ENCODE results near the gene ANKRD17. TPM values are rescaled to one million over a fixed set of nuclear protein-coding genes. Genes with fewer than 3 reads are reported as not detected.
"Not testable (repeated sequence)": the region's sequence is repeated elsewhere in the genome, so short reads cannot be mapped to it uniquely, and the experiment has no call there.

The ANKRD17 gene
- total RNA-seq, result 84.8 TPM

GRCh38 chr4:73258686-73259570, at the start of gene ANKRD17:
ANKRD17 (minus strand) TSS chr4:73258798; CDS start chr4:73258668, 130 bp downstream.
- intact Hi-C loops (cut with DNase I), result no loop called here
- ATAC-seq (peak; percentile 96), DNase-seq (ENCODE audit: low spot score) (peak; percentile 95)

- DNase-seq (ENCODE audit: low spot score) (no peak), ATAC-seq (no peak)
- intact Hi-C loops (cut with DNase I), result no loop called here
These were observed 49.7 kb upstream of the ANKRD17 start for GRCh38 chr4:73308286-73308685.

- ATAC-seq, result no peak
- intact Hi-C loops (cut with DNase I), result no loop called here
- DNase-seq (ENCODE audit: low spot score), result no peak
These were observed 45.1 kb upstream of the ANKRD17 start for GRCh38 chr4:73303711-73304110.

- DNase-seq (ENCODE audit: low spot score), result no peak
- intact Hi-C loops (cut with DNase I), result no loop called here
- no peak for ATAC-seq
These were observed 41.1 kb upstream of the ANKRD17 start for GRCh38 chr4:73299548-73300280.

GRCh38 chr4:73292661-73293060, 34.1 kb upstream of the ANKRD17 start:
- intact Hi-C loops (cut with DNase I), result not testable (repeated sequence)

GRCh38 chr4:73281982-73282381, 23.4 kb upstream of the ANKRD17 start:
- DNase-seq (ENCODE audit: low spot score) (no peak), ATAC-seq (no peak)
- intact Hi-C loops (cut with DNase I), result no loop called here

More at GRCh38 chr4:73292661-73293060, 34.1 kb upstream of the ANKRD17 start:
- ATAC-seq; DNase-seq (ENCODE audit: low spot score): not testable (repeated sequence)

GRCh38 chr4:73281396-73281795, 22.8 kb upstream of the ANKRD17 start:
- DNase-seq (ENCODE audit: low spot score) (no peak), ATAC-seq (no peak)
- intact Hi-C loops (cut with DNase I), result no loop called here

- intact Hi-C loops (cut with DNase I), result no loop called here
- no peak for ATAC-seq
- no peak for DNase-seq (ENCODE audit: low spot score)
These were observed 18.6 kb upstream of the ANKRD17 start for GRCh38 chr4:73277201-73277600.

- no peak for DNase-seq (ENCODE audit: low spot score)
- no peak for ATAC-seq
- intact Hi-C loops (cut with DNase I), result no loop called here
These were observed 16.7 kb upstream of the ANKRD17 start for GRCh38 chr4:73275318-73275654.

GRCh38 chr4:73272816-73273215, 14.2 kb upstream of the ANKRD17 start:
- intact Hi-C loops (cut with DNase I), result no loop called here
- DNase-seq (ENCODE audit: low spot score), result no peak
- ATAC-seq, result no peak

GRCh38 chr4:73267050-73267449, 8.5 kb upstream of the ANKRD17 start:
- DNase-seq (ENCODE audit: low spot score) (no peak), ATAC-seq (no peak)
- intact Hi-C loops (cut with DNase I), result no loop called here

- intact Hi-C loops (cut with DNase I), result no loop called here
- ATAC-seq, result peak; percentile 2
- no peak for DNase-seq (ENCODE audit: low spot score)
These were observed 1.0 kb upstream of the ANKRD17 start for GRCh38 chr4:73259571-73260090.

GRCh38 chr4:73258436-73258685, 237 bp downstream of the ANKRD17 start:
- DNase-seq (ENCODE audit: low spot score) (no peak), ATAC-seq (no peak)
- intact Hi-C loops (cut with DNase I), result no loop called here

- ATAC-seq, result peak; percentile 7
- intact Hi-C loops (cut with DNase I), result no loop called here
- no peak for DNase-seq (ENCODE audit: low spot score)
These were observed 755 bp downstream of the ANKRD17 start for GRCh38 chr4:73257651-73258435.

GRCh38 chr4:73257234-73257633, 1.4 kb downstream of the ANKRD17 start:
- ATAC-seq (peak; percentile 71), DNase-seq (ENCODE audit: low spot score) (peak; percentile 84)
- intact Hi-C loops (cut with DNase I), result no loop called here

- DNase-seq (ENCODE audit: low spot score); ATAC-seq; intact Hi-C loops (cut with DNase I): not testable (repeated sequence)
These were observed 2.8 kb downstream of the ANKRD17 start for GRCh38 chr4:73255847-73256246.

GRCh38 chr4:73252001-73252400, 6.6 kb downstream of the ANKRD17 start:
- intact Hi-C loops (cut with DNase I), result no loop called here
- ATAC-seq (no peak), DNase-seq (ENCODE audit: low spot score) (no peak)

GRCh38 chr4:73251384-73251783, 7.2 kb downstream of the ANKRD17 start:
- intact Hi-C loops (cut with DNase I), result no loop called here
- no peak for DNase-seq (ENCODE audit: low spot score)

GRCh38 chr4:73250642-73251041, 8.0 kb downstream of the ANKRD17 start:
- ATAC-seq (no peak), DNase-seq (ENCODE audit: low spot score) (no peak)
- intact Hi-C loops (cut with DNase I), result no loop called here

More at GRCh38 chr4:73251384-73251783, 7.2 kb downstream of the ANKRD17 start:
- ATAC-seq, result no peak

All from sciatic nerve (tissue), 2 donors.